Ascending aorta (tissue), 2 donors: ENCODE results near the gene EPX. TPM values are rescaled to one million over a fixed set of nuclear protein-coding genes. Genes with fewer than 3 reads are reported as not detected.

Source experiments
- DNase-seq, 2 donors: peaks; one replicate each; pipeline ENCODE4 v3.0.0-alpha.2; 2019; ENCODE audit warnings: low spot score in 2 of 2
- H3K27ac ChIP-seq, 2 donors: fragments of 200-600 bp; sonication (generic); one replicate each; pipeline ENCODE4 v1.5.1; 2016 to 2017; ENCODE audit warnings: mild to moderate bottlenecking in 1 of 2
- H3K27me3 ChIP-seq: fragments of 200-600 bp; sonication (generic); one replicate; pipeline ENCODE4 v1.5.1; 2017
- H3K36me3 ChIP-seq, 2 donors: fragments of 200-600 bp; sonication (generic); one replicate each; pipeline ENCODE4 v1.5.1; 2016
- H3K4me1 ChIP-seq, 2 donors: fragments of 200-600 bp; sonication (generic); one replicate each; pipeline ENCODE4 v1.5.1; 2016 to 2017; ENCODE audit warnings: mild to moderate bottlenecking in 1 of 2
- H3K4me3 ChIP-seq, 2 donors: fragments of 200-600 bp; sonication (generic); one replicate each; pipeline ENCODE4 v1.5.1; 2016 to 2017; ENCODE audit warnings: mild to moderate bottlenecking in 1 of 2
- H3K9me3 ChIP-seq, 2 donors: fragments of 200-600 bp; sonication (generic); one replicate each; pipeline ENCODE4 v1.5.1; 2016
- CTCF ChIP-seq, 3 experiments: fragments of 200-600 bp in 2 of 3; fragments of 450-650 bp in 1 of 3; sonication (generic) in 2 of 3; IDR thresholded peaks; one replicate each; pipeline ENCODE4 v1.5.1; 2016 to 2019; ENCODE audit warnings: antibody characterized with exemption in 3 of 3, mild to moderate bottlenecking in 1 of 3, moderate library complexity in 1 of 3
- intact Hi-C: fragments of 100-400 bp; cut with DNase I; formaldehyde crosslinking; loops from one replicate; pipeline ENCODE4 v1.15.1; 2023
- total RNA-seq: library from RNA; depleted of rRNA; stranded (reverse); fragments of >200 nt; gene quantifications from one replicate; pipeline ENCODE4 v1.1.0, GENCODE V29; 2016

EPX gene
- total RNA-seq, 1 donor from 2014 or later = not detected

- Histone ChIP-seq H3K4me1 (no peaks in the 10 kb centered on the region), H3K4me3 (no peak overlapping the region), H3K9me3 (no peaks in the 10 kb centered on the region), H3K27me3 (no peaks in the 10 kb centered on the region), H3K36me3 (no peaks in the 10 kb centered on the region), H3K27ac (no peak overlapping the region)
- TF ChIP-seq CTCF (IDR thresholded peaks at IDR 0.05) = no peak
- peak in 1 of 2 donors; percentile 50 for DNase-seq
- intact Hi-C loops = no loop called here
These were observed 1.2 kb downstream of the EPX start for GRCh38 chr17:58193641-58194255.

- H3K9me3 ChIP-seq = no peaks in the 10 kb centered on the region
- TF ChIP-seq CTCF (IDR thresholded peaks at IDR 0.05) = no peak
- no peak for DNase-seq
- no peaks in the 10 kb centered on the region for H3K36me3 ChIP-seq
- H3K4me1 ChIP-seq = no peaks in the 10 kb centered on the region
- no peak overlapping the region for H3K27ac ChIP-seq
- no peaks in the 10 kb centered on the region for H3K27me3 ChIP-seq
- H3K4me3 ChIP-seq = no peak overlapping the region
- intact Hi-C loops = no loop called here
These were observed 3.1 kb downstream of the EPX start for GRCh38 chr17:58195518-58196123.

- H3K36me3 ChIP-seq = no peaks in the 10 kb centered on the region
- no peak for TF ChIP-seq CTCF (IDR thresholded peaks at IDR 0.05)
- intact Hi-C loops = no loop called here
- H3K4me1 ChIP-seq = no peaks in the 10 kb centered on the region
- H3K9me3 ChIP-seq = no peaks in the 10 kb centered on the region
- no peaks in the 10 kb centered on the region for H3K27me3 ChIP-seq
- H3K4me3 ChIP-seq = no peak overlapping the region
- H3K27ac ChIP-seq = no peak overlapping the region
- no peak for DNase-seq
These were observed 4.1 kb downstream of the EPX start for GRCh38 chr17:58196610-58197009.

GRCh38 chr17:58200024-58200633 is 7.6 kb downstream of the EPX start:
- Histone ChIP-seq H3K9me3 (no peaks in the 10 kb centered on the region), H3K27me3 (no peaks in the 10 kb centered on the region), H3K4me3 (no peak overlapping the region), H3K4me1 (no peaks in the 10 kb centered on the region), H3K36me3 (no peaks in the 10 kb centered on the region), H3K27ac (no peak overlapping the region)
- peak in 2 of 3 experiments; percentile 21 to 33 for TF ChIP-seq CTCF (IDR thresholded peaks at IDR 0.05)
- no peak for DNase-seq
- intact Hi-C loops = no loop called here

- intact Hi-C loops = no loop called here
- DNase-seq = no peak
- Histone ChIP-seq H3K36me3 (peaks cover 2 to 25% of the 10 kb centered on the region in 2 donors), H3K4me1 (no peaks in the 10 kb centered on the region), H3K27ac (no peak overlapping the region), H3K9me3 (no peaks in the 10 kb centered on the region), H3K4me3 (no peak overlapping the region), H3K27me3 (no peaks in the 10 kb centered on the region)
- no peak for TF ChIP-seq CTCF (IDR thresholded peaks at IDR 0.05)
These were observed 10.3 kb downstream of the EPX start for GRCh38 chr17:58202859-58203258.
